KMS-11 (cell line): ENCODE measurements around the gene MRNIP.

Source experiments
- H2AFZ ChIP-seq: fragments of 200-600 bp; sonication (generic); 2 replicates; pipeline ENCODE4 v1.6.1; 2016; ENCODE audit warnings: antibody characterized with exemption, mixed run types, low read depth
- H3K27ac ChIP-seq: fragments of 200-600 bp; sonication (generic); 2 replicates; pipeline ENCODE4 v1.6.1; 2016; ENCODE audit warnings: mild to moderate bottlenecking, mixed run types
- H3K27me3 ChIP-seq: fragments of 200-600 bp; sonication (generic); 2 replicates; pipeline ENCODE4 v1.6.1; 2017; ENCODE audit warnings: mild to moderate bottlenecking, low read depth, mixed run types, moderate library complexity; ENCODE audit not compliant: insufficient read depth
- H3K36me3 ChIP-seq: fragments of 200-600 bp; sonication (generic); 2 replicates; pipeline ENCODE4 v1.6.1; 2017; ENCODE audit warnings: mild to moderate bottlenecking, mixed run types; ENCODE audit not compliant: insufficient read depth
- H3K4me1 ChIP-seq: fragments of 200-600 bp; sonication (generic); 2 replicates; pipeline ENCODE4 v1.6.1; 2016; ENCODE audit warnings: mild to moderate bottlenecking, low read depth, mixed run types; ENCODE audit not compliant: poor library complexity, severe bottlenecking
- H3K4me2 ChIP-seq: fragments of 200-600 bp; sonication (generic); 2 replicates; pipeline ENCODE4 v1.7.0; 2016; ENCODE audit warnings: mild to moderate bottlenecking, mixed run types
- H3K4me3 ChIP-seq: fragments of 200-600 bp; sonication (generic); IDR thresholded peaks from 2 replicates; pipeline ENCODE4 v1.6.1; 2017; ENCODE audit warnings: low read depth, low read length, mixed read lengths; ENCODE audit not compliant: insufficient read depth
- H3K79me2 ChIP-seq: fragments of 200-600 bp; sonication (generic); 2 replicates; pipeline ENCODE4 v1.6.1; 2016; ENCODE audit warnings: low read depth, mixed run types; ENCODE audit not compliant: insufficient read depth
- H3K9ac ChIP-seq: fragments of 200-600 bp; sonication (generic); 2 replicates; pipeline ENCODE4 v1.6.1; 2016; ENCODE audit warnings: mild to moderate bottlenecking, mixed run types
- H4K20me1 ChIP-seq: fragments of 200-600 bp; sonication (generic); 2 replicates; pipeline ENCODE4 v1.6.1; 2016; ENCODE audit warnings: mild to moderate bottlenecking, mixed run types; ENCODE audit not compliant: insufficient read depth
- TF ChIP-seq, protein P1 (sequence below): fragments of 200-600 bp; sonication (generic); conservative IDR thresholded peaks from 2 replicates; pipeline ENCODE4 v1.6.1; 2017; ENCODE audit warnings: low read depth, mild to moderate bottlenecking, antibody characterized with exemption, low read length, moderate library complexity, mixed read lengths

MRNIP gene

GRCh38 chr5:179825655-179826182, 32.9 kb downstream of the MRNIP start:
- Histone ChIP-seq H3K9ac (no peak overlapping the region), H3K27ac (no peak overlapping the region), H3K4me1 (peaks cover 7% of the 10 kb centered on the region), H4K20me1 (peaks cover 11% of the 10 kb centered on the region; the same call in 1 of the 2 replicates), H3K79me2 (peaks cover 31% of the 10 kb centered on the region), H3K4me3 (no peak overlapping the region), H3K36me3 (no peaks in the 10 kb centered on the region), H3K27me3 (no peaks in the 10 kb centered on the region), H3K4me2 (no peak overlapping the region), H2AFZ (no peak overlapping the region)
- TF ChIP-seq, protein P1, sequence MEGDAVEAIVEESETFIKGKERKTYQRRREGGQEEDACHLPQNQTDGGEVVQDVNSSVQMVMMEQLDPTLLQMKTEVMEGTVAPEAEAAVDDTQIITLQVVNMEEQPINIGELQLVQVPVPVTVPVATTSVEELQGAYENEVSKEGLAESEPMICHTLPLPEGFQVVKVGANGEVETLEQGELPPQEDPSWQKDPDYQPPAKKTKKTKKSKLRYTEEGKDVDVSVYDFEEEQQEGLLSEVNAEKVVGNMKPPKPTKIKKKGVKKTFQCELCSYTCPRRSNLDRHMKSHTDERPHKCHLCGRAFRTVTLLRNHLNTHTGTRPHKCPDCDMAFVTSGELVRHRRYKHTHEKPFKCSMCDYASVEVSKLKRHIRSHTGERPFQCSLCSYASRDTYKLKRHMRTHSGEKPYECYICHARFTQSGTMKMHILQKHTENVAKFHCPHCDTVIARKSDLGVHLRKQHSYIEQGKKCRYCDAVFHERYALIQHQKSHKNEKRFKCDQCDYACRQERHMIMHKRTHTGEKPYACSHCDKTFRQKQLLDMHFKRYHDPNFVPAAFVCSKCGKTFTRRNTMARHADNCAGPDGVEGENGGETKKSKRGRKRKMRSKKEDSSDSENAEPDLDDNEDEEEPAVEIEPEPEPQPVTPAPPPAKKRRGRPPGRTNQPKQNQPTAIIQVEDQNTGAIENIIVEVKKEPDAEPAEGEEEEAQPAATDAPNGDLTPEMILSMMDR: no peak

DNA sequence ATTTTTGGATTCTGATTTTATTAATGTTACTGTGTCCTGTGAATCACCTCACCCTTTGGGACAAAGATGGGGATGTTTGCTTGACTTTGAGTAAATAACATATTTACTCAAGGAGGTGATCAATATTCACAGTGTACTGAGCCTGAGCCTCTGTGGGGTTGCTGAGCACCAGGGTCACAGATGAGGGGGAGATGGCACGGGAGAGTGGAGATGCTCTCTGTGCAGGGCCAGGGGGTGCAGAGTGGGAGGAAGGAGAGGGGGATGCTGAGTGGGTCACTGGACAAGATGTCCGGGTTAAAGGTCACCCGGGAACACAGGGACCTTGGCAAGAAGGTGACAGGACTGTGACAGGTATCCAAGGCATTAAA, 33.9 kb downstream of the MRNIP start:
- Histone ChIP-seq H3K27ac (no peak overlapping the region), H3K79me2 (peaks cover 31% of the 10 kb centered on the region), H3K27me3 (no peaks in the 10 kb centered on the region), H2AFZ (no peak overlapping the region), H3K9ac (no peak overlapping the region), H3K4me3 (no peak overlapping the region), H3K4me1 (peaks cover 14% of the 10 kb centered on the region), H3K4me2 (no peak overlapping the region), H3K36me3 (no peaks in the 10 kb centered on the region), H4K20me1 (peaks cover 11% of the 10 kb centered on the region; the same call in 1 of the 2 replicates)
- TF ChIP-seq, protein P1: no peak

GRCh38 chr5:179823937-179824744, 34.5 kb downstream of the MRNIP start:
- Histone ChIP-seq H3K27me3 (no peaks in the 10 kb centered on the region), H3K27ac (no peak overlapping the region), H3K4me1 (peaks cover 20% of the 10 kb centered on the region), H4K20me1 (peaks cover 11% of the 10 kb centered on the region; the same call in 1 of the 2 replicates), H3K36me3 (no peaks in the 10 kb centered on the region), H3K79me2 (peaks cover 31% of the 10 kb centered on the region), H3K9ac (no peak overlapping the region), H2AFZ (no peak overlapping the region), H3K4me3 (no peak overlapping the region), H3K4me2 (no peak overlapping the region)
- TF ChIP-seq, protein P1: no peak

DNA sequence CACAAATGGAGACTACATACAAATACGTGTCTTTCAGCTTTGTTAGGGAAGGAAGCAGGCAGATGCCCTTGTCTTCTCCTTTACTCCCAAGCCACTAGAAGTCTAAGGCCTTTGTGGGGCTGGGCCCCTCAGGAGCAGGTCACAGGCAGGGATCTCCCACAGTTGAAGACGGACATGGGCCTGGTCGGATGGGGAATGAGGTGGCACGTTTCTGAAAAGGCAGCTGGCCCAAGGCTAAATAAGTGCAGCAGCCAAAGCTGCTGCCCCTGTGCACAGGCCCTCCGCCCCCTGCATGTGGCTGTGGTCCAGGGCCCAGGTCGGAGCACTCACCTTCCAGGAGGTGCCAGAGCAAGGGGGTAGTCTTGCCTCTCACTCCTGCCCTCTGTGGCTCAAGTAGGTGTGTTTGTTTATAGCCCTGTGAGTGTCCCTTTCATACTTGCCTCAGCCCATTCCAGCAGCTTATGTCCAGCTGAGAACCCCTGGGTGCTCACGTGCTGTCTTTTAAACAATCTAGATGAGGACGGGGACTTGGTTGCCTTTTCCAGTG, 36.1 kb downstream of the MRNIP start:
- H3K27ac ChIP-seq: no peak overlapping the region; the same call in 1 of the 2 replicates
- peak overlapping the region; percentile 90; the same call in 1 of the 2 replicates for H3K9ac ChIP-seq
- peaks cover 31% of the 10 kb centered on the region for H3K79me2 ChIP-seq
- H3K4me1 ChIP-seq: peaks cover 29% of the 10 kb centered on the region
- H3K4me2 ChIP-seq: peak overlapping the region; percentile 41
- no peaks in the 10 kb centered on the region for H3K27me3 ChIP-seq
- no peaks in the 10 kb centered on the region for H3K36me3 ChIP-seq
- no peak overlapping the region for H2AFZ ChIP-seq
- H4K20me1 ChIP-seq: peaks cover 11% of the 10 kb centered on the region; the same call in 1 of the 2 replicates
- H3K4me3 ChIP-seq: no peak overlapping the region
- TF ChIP-seq, protein P1: no peak
